ENCODE data around the gene HNRNPL. TPM values are rescaled to one million over a fixed set of nuclear protein-coding genes. Genes with fewer than 3 reads are reported as not detected.
"Not testable (repeated sequence)": the region's sequence is repeated elsewhere in the genome, so short reads cannot be mapped to it uniquely, and the experiment has no call there.

Gene HNRNPL
- total RNA-seq, 1 donor from 2014 or later = 572 TPM

DNA sequence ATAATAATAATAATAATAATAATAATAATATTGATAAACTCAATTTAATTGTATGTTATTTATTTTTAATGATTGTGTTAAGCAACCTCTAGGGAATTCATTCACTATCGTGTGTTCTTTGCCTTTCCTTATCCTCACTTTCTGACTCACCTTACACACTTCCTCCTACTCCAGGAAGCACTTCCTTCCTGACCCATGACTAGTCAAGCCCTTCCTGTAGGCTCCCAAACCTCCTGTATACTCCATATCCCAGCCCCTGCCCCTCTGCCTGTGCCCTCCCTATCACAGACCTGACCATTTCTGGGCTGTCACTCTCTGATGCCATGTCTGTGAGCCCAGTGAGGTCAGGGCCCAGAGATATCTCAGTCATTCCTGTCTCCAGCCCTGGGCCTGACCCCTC, 44.6 kb downstream of the HNRNPL start:
- intact Hi-C loops (cut with micrococcal nuclease) = no loop called here

- intact Hi-C loops (cut with micrococcal nuclease) = no loop called here
Observed at GRCh38 chr19:38803543-38803942, 46.2 kb downstream of the HNRNPL start.

- intact Hi-C loops (cut with micrococcal nuclease) = no loop called here
Observed at GRCh38 chr19:38801359-38802095, 48.3 kb downstream of the HNRNPL start.

GRCh38 chr19:38800577-38801347, 49.0 kb downstream of the HNRNPL start:
- intact Hi-C loops (cut with micrococcal nuclease) = no loop called here

GRCh38 chr19:38799104-38799503, 50.7 kb downstream of the HNRNPL start:
- intact Hi-C loops (cut with micrococcal nuclease) = no loop called here

- intact Hi-C loops (cut with micrococcal nuclease) = not testable (repeated sequence)
Observed at GRCh38 chr19:38797781-38798180, 52.0 kb downstream of the HNRNPL start.

- intact Hi-C loops (cut with micrococcal nuclease) = no loop called here
Observed at GRCh38 chr19:38796154-38796553, 53.6 kb downstream of the HNRNPL start.

DNA sequence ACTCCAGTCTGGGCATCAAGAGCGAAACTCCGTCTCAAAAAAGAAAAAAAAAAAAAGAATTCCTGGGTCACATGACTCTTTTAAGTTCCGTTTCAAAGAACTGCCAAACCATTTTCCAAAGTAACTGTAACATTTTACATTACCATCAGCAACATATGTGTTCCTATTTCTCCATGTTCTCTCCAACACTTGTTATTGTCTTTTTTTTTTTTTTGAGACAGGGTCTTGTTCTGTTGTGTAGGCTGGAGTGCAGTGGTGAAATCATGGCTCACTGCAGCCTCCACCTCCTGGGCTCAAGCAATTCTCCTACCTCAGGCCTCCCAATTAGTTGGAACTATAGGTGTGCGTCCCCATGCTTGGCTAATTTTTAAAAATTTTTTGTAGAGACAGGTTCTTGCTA, 54.2 kb downstream of the HNRNPL start:
- intact Hi-C loops (cut with micrococcal nuclease) = no loop called here

GRCh38 chr19:38793671-38794070, 56.1 kb downstream of the HNRNPL start:
- intact Hi-C loops (cut with micrococcal nuclease) = no loop called here

DNA sequence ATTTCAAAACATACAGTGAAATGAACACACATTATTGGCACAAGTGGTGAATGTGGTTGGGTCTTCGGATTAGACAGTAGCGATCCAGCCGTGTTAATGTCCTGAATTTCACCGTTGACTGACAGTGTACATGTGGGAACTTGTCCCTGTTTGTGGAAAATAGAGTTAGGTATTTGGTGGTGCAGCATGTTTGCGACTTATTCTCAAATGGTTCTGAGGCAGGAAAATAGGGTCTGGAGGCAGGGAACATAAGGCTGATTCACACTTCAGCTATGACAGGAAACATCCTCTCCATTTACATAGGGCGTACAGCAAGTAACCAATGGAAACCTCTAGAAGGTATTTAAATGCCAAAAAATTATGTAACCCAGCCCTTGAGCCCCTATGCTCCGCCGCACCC, 56.6 kb downstream of the HNRNPL start:
- intact Hi-C loops (cut with micrococcal nuclease) = no loop called here

DNA sequence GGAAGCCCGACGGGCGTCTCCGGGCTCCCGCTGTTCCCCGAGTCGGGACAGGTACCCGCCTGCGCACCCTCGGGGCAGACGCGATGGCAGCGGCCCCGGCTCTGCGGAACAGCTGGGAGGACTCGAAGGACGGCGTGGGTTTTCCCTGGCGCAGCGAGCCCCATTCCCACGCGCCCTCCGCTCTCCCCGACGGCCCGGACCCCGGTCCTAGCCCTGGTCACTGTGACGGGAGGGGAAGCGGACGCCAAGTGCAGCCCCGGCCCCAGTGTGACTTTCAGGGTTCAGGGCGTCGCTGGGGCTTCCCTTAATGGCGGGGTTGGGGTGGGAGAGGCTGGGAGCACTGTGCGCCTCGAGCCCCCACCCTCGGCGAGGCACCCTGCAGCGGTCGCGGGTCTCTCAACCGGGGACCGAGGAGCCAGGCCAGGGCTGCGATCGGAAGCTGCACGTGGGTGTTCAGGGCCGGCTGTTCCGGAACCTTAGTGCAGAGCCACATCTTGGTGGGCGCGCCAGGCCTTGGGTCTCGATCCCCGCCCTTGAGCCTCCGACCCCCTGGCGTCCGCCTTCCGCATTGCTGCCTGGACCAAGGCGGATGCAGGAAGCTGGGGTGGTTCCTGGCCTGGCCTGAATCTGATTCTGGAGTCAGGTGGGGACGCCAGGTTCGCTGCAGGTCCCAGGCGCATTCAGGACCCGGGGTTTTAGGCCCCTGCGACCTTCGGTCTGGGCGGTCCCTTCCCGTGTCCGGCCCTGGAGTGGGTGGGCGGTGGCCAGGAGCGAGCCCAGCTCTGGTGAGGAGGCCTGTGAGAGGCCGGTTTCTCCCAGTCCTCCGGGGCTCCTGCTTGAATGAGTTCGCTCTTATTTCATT, 57.3 kb downstream of the HNRNPL start:
- intact Hi-C loops (cut with micrococcal nuclease) = no loop called here

DNA sequence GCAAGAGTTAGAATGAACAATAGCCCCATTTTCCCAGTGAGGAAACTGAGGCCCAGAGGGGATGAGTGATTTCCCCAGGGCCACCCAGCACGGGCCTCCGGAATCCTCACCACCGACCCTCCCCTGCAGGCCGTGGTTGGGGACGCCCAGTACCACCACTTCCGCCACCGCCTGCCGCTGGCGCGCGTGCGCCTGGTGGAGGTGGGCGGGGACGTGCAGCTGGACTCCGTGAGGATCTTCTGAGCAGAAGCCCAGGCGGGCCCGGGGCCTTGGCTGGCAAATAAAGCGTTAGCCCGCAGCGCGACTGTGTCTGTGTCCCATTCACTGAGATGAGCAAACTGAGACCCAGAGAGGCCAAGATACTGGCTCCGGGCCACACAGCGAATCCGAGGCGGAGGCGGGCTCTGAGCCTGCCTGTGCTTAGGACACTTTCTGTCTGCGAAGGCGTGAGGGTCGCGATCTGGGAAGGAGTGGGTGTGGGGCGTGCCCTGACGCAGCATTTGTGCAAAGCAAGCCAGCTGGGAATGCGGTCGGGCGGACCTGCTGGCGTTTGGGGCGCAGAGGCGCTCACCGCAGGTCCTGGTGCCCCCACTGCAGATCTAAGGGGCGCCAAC, 58.2 kb downstream of the HNRNPL start:
- intact Hi-C loops (cut with micrococcal nuclease) = not testable (repeated sequence)

- intact Hi-C loops (cut with micrococcal nuclease) = not testable (repeated sequence)
Observed at GRCh38 chr19:38790507-38791403, 59.0 kb downstream of the HNRNPL start.

- intact Hi-C loops (cut with micrococcal nuclease) = no loop called here
Observed at GRCh38 chr19:38788478-38789243, 61.1 kb downstream of the HNRNPL start, which contains the start of gene LGALS7B. Gene LGALS7B, plus strand, starts transcription at chr19:38789200. Its CDS starts 27 bp downstream, at chr19:38789227.

- intact Hi-C loops (cut with micrococcal nuclease) = no loop called here
Observed at GRCh38 chr19:38786572-38787265, 63.1 kb downstream of the HNRNPL start.

Measured in T-helper 2 cell treated with Interferon-gamma antibody and Interleukin-4, amounts not matched to agents 100 ng/mL and 5 ng/mL, for 36 hours (primary cell).